Urinary bladder (tissue), 4 donors: Measurements from ENCODE around the gene LGALS3BP. TPM values are rescaled to one million over a fixed set of nuclear protein-coding genes. Genes with fewer than 3 reads are reported as not detected.

ENCODE experiments used
- DNase-seq: peaks from one replicate; pipeline ENCODE4 v3.0.0-alpha.2; 2015; ENCODE audit errors: extremely low spot score
- H3K27ac ChIP-seq: one replicate; pipeline ENCODE4 v1.5.1; 2013; ENCODE audit warnings: low read depth, mild to moderate bottlenecking, moderate library complexity
- H3K36me3 ChIP-seq: one replicate; pipeline ENCODE4 v1.6.1; 2013; ENCODE audit warnings: mild to moderate bottlenecking, moderate library complexity; ENCODE audit not compliant: insufficient read depth
- H3K4me1 ChIP-seq: one replicate; pipeline ENCODE4 v1.6.1; 2013; ENCODE audit warnings: mild to moderate bottlenecking, moderate library complexity; ENCODE audit not compliant: insufficient read depth
- H3K4me3 ChIP-seq: one replicate; pipeline ENCODE4 v1.5.1; 2013; ENCODE audit warnings: low read depth, low read length
- WGBS: extraction: QIAGEN DNeasy Blood & Tissue Kit; methylation state at CpG from one replicate; pipeline ENCODE4 v1.1.7; 2013; 5-methylcytosine and 5-hydroxymethylcytosine counted together
- polyA plus RNA-seq: library from polyadenylated mRNA; stranded (reverse); fragments of 200-250 nt; gene quantifications from one replicate; pipeline ENCODE4 v1.2.3, GENCODE V29; 2013
- total RNA-seq: library from RNA; depleted of rRNA; stranded (reverse); fragments of >200 nt; gene quantifications from one replicate; pipeline ENCODE4 v1.2.3, GENCODE V29; 2014
- donor health status: healthy with polysubstance abuse.
- donor health status: healthy.

Gene LGALS3BP
- total and polyA plus RNA-seq, 2 donors, result 103 to 219 TPM

DNA sequence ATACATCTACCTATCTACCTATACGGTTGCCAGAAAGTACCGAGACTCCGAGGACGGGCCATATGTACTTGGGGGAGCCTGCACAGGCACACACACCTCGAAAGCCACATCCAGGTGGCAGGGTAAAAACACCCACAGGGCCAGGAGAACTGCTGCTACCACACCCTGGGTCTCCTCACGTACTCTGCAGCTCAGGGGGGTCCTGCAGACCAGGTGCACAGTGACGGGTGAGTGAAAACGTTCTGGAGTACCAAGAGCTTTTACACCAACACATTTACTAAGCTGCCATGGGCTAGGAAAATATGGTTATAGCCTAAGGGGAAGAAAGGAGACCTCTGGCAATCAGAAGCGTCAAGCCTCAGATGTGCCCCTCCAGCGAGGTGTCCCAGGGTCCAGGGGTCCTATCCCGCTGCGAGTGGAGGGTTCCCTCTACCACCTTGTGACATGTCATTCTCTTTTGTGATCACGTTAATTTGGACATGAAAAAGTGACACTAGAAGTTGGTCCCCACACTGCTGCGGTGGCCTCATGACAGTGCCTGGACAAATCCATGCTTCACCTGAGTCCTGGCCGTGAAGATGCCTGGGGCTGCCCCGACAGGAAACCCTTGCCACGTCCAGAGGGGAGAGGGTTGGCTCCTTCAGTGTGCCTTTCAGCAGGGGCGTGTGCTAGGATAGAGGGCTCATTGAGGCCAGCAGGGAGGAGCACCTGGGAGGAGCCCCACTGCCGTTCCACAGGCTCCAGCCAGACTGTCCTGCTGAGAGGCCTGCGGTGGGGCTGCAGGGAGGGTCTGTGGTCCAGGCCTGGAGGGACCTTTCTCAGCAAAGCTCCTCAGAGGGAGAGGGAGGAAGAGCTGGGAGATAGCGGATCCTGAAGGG lies 28.0 kb upstream of the LGALS3BP start:
- H3K4me3 ChIP-seq, result no peak overlapping the region
- no peaks in the 10 kb centered on the region for H3K36me3 ChIP-seq
- no peak overlapping the region for H3K27ac ChIP-seq
- DNase-seq, result no peak
- WGBS, result 82% methylated on average over 21 of the region's 21 CpGs
- H3K4me1 ChIP-seq, result no peaks in the 10 kb centered on the region

DNA sequence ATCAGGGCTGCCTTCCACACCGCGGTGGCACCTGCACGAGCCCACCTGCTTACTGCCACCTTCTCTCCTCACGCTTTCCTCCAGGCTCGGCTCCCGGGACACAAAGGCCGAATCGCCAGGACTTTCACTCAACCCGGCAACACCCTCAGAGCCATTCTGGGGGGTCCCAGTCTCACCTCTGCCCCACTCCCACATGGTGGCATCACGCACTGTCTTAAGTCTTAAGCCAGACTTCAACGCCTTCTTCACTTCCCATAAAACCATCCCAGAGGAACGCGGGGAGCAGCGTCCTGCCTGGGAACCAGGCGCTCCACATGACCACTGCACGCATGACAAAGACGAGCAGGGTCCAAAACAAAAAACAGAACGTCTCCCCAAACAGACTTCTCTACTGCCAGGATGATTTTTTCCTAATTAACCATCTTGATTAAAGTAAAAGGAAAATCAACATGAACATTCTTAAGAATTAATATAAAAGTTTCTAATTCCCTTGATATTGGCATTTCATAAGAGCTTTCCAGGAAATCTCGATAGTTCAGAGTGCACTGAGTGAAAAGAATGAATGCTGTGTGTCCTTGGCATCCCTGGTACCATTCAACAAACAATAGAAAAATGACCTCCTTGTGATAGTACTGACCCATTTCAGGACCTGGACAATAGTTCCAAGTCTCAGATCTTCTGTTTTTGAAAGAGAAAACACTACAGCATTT lies 27.2 kb upstream of the LGALS3BP start:
- Histone ChIP-seq H3K4me3 (no peak overlapping the region), H3K4me1 (no peaks in the 10 kb centered on the region), H3K36me3 (no peaks in the 10 kb centered on the region), H3K27ac (no peak overlapping the region)
- 84% methylated on average over 19 of the region's 19 CpGs for WGBS
- no peak for DNase-seq

DNA sequence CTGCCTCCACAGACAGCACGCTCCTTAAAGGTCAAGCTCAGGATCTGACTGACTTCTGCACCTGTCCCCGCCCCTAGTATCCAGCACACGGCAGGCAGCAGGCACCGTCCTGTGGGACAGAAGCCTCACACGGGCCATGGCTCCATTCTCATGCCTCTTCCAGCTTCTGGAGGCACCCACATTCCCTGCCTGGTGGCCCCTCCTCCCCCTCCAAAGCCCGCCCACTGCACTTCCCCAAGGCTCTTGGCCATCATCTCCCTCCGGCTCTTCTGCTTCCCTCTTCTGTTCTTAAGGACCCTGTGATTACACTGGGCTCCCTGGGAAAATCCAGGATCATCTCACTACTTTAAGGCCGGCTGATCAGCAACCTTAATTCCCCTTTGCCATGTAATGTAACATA lies 26.3 kb upstream of the LGALS3BP start:
- H3K4me1 ChIP-seq, result no peaks in the 10 kb centered on the region
- H3K27ac ChIP-seq, result no peak overlapping the region
- H3K4me3 ChIP-seq, result no peak overlapping the region
- no peak for DNase-seq
- no peaks in the 10 kb centered on the region for H3K36me3 ChIP-seq
- WGBS, result 89% methylated on average over 8 of the region's 8 CpGs

DNA sequence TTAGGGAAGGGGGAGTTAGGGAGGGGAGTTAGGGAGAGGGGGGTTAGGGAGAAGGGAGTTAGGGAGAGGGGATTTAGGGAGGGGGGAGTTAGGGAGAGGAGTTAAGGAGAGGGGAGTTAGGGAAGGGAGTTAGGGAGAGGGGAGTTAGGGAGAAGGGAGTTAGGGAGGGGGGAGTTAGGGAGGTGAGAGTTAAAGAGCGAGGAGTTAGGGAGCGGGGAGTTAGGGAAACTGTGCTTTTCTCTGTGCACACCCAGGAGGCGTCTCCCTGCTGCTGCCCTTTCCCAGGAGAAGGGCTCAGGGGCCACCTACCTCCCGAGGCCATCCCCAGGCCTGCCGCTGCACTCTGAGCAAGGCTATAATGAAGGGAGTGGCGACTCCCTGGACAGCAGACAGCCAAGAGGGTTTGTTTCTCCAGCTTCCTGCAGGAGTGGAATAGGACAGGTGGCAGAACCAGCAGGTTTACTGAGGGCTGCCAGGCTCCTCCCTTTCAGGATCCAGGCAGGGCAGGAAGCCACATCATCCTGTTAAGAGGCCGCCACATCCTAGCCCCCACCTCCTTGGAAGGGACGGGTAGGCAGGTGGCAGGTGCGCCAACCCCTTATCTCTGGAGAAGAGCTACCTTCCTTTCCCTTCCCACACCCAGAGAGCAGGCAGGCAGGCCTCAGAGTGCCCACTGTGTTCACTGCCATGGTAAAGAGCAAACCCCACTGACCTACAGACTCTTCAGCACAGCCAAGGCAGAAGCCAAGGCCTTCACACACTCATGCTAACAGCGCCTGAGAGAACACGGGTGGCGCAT lies 25.5 kb upstream of the LGALS3BP start:
- no peak for DNase-seq
- no peak overlapping the region for H3K4me3 ChIP-seq
- H3K36me3 ChIP-seq, result no peaks in the 10 kb centered on the region
- 80% methylated on average over 12 of the region's 12 CpGs for WGBS
- H3K4me1 ChIP-seq, result no peaks in the 10 kb centered on the region
- H3K27ac ChIP-seq, result no peak overlapping the region

DNA sequence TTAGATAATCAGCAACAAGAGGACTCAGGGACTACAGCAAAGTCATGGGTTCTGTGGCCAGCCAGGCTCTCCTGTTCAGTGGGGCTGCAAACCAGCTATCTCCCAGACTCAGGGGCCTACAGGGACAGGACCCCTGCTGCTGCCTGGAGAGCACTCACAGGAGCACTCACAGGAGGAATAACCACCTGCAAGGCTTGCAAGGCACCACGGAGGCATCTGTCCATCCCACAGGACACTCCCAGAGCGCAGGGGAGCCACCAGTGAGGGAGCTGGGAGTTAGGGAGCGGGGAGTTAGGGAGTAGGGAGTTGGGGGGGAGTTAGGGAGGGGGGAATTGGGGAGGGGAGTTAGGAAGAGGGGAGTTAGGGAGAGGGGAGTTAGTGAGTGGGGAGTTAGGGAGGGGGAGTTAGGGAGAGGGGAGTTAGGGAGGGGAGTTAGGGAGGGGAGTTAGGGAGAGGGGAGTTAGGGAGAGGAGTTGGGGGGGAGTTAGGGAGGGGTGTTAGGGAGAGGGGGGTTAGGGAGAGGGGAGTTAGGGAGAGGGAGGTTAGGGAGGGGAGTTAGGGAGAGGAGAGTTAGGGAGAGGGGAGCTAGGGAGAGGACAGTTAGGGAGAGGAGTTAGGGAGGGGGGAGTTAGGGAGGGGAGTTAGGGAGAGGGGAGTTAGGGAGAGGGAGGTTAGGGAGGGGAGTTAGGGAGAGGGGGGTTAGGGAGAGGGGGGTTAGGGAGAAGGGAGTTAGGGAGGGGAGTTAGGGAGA lies 24.1 kb upstream of the LGALS3BP start:
- no peaks in the 10 kb centered on the region for H3K36me3 ChIP-seq
- H3K4me1 ChIP-seq, result no peaks in the 10 kb centered on the region
- no peak overlapping the region for H3K4me3 ChIP-seq
- 76% methylated on average over 3 of the region's 3 CpGs for WGBS
- no peak for DNase-seq
- H3K27ac ChIP-seq, result no peak overlapping the region

DNA sequence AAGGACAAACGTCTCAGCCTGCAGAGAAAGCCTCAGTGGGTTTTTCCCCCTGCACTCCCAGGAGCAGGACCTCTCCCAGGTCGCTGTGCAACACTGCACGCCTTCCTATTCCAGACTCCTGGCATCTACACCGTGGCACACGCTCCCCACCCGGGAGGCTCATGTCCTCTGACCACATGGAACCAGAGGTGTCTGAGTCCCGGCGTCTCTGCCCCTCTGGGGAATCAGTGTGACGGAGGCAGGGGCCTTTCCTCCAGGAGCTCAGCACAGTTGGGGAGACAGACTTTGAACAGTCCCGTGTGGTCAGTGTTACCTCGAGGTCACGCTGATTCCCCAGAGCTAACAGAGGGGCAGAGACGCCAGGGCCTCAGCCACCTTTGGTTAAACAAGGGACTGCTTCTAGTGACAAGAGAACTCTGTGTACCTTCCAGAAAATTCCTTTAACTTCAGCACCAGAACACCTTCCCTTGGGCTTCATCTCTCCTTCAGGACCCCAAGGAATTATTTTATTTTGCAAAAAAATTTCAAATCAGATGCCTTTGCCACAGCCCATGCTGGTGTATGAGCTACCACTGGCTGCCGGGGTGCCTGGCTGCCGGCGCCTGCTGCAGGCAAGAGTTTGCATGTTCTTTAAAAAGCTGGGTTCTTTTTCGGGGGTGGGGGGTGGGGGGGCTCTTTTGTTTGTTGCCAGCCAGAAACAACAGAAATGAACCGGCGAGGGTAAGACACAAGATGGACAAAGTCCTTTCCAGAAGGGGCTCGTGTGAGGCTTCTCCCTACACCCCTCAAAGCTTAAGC lies 23.3 kb upstream of the LGALS3BP start:
- no peak overlapping the region for H3K4me3 ChIP-seq
- H3K4me1 ChIP-seq, result no peaks in the 10 kb centered on the region
- no peak overlapping the region for H3K27ac ChIP-seq
- WGBS, result 76% methylated on average over 20 of the region's 20 CpGs
- no peaks in the 10 kb centered on the region for H3K36me3 ChIP-seq
- DNase-seq, result no peak

DNA sequence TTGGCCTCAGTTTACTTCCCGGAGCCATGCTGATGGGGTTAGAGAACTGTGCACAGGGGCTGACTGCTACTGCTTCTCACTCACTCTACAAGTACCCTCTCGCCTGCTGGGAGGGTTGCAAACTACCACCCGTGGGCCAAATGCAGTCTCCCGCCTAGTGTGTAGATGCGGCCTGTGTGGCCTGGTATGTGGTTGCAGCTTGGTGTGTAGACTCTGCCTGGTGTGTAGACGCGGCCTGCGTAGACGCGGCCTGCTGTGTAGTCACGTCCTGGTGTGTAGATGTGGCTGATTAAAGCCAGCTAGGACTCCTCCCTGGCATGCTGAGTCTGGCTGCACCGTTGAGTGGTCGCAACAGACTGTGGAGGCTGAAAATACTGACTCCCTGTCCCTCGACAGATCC lies 22.6 kb upstream of the LGALS3BP start:
- no peak for DNase-seq
- H3K36me3 ChIP-seq, result no peaks in the 10 kb centered on the region
- H3K27ac ChIP-seq, result no peak overlapping the region
- H3K4me3 ChIP-seq, result no peak overlapping the region
- no peaks in the 10 kb centered on the region for H3K4me1 ChIP-seq
- 88% methylated on average over 14 of the region's 14 CpGs for WGBS

DNA sequence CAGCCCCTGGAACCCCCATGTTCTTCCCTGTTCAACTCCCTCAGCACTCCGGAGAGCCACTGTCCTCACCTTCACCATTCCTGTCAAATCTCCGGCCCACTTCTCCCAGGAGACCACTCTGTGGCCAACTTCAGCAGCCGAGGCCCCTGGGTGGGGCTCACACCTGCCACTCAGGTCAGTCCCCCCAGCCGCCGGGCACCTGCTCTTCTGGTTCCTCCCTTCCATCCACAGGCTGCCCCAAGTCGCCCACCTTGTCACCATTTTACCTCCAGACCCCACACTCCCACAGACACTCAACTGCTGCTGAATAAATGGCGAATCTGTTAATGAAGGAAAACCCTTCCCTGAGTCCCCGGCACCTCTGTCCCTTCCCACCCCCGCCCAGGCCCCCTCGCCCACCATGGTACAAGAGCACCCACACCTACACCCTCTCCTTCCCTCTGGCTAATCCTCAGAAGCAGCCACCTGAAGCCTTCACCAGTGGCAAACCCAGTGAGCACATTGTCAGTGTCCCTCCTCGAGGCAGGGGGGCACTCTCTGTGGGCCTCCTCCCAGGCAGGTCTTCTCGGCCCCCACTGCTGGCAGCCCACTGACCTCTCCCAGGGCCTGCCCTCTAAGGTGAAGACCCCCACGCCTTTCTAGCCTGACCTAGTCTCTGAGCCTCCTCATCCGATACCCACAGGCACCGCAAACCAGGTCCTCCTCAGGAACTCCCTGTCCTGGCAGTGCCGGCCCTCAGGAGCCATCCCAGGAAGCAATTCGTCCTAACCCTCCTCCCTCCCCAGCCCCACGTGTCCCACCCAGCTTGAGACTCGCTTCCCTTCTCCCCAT lies 21.7 kb upstream of the LGALS3BP start:
- 89% methylated on average over 19 of the region's 19 CpGs for WGBS
- H3K4me3 ChIP-seq, result no peak overlapping the region
- H3K4me1 ChIP-seq, result no peaks in the 10 kb centered on the region
- no peak overlapping the region for H3K27ac ChIP-seq
- no peaks in the 10 kb centered on the region for H3K36me3 ChIP-seq
- DNase-seq, result no peak

DNA sequence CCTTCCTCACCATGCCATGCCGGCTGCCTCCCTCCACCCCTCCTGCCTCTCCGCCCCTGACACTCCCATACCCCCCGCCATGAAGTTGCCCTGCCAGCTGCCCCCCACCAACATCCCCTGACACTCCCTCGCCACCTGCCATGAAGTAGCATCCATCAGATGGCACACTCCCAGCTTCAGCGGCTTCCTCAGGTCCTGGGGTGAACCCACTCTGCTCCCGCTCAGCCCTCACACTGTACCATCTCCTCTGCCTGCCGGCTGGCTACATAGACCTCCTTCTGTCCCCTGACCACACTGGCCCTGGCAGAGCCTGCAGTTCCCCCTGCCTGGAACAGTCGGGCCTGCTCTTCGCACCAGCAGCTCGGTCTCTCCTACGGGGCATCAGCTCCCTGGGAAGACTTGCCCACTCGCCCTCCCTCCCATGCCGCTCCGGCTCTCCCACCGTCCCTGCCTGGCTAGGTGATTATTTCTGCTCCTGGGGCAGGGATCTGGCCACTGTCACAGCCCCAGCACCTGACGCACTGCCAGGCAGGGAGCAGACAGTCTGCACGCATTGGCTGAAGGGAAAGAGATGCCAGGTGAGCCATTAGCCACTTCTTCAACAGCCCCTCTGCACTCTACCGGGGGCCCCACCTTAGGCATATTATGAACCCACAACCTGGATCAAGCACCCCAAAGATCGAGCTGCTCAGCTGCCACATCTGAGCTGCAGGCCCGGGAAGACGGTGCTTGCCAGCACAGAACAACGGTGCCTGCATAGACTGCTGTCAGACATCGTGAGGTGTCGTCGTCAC lies 20.9 kb upstream of the LGALS3BP start:
- 93% methylated on average over 25 of the region's 25 CpGs for WGBS
- no peaks in the 10 kb centered on the region for H3K36me3 ChIP-seq
- no peak overlapping the region for H3K4me3 ChIP-seq
- DNase-seq, result no peak
- H3K27ac ChIP-seq, result no peak overlapping the region
- no peaks in the 10 kb centered on the region for H3K4me1 ChIP-seq

DNA sequence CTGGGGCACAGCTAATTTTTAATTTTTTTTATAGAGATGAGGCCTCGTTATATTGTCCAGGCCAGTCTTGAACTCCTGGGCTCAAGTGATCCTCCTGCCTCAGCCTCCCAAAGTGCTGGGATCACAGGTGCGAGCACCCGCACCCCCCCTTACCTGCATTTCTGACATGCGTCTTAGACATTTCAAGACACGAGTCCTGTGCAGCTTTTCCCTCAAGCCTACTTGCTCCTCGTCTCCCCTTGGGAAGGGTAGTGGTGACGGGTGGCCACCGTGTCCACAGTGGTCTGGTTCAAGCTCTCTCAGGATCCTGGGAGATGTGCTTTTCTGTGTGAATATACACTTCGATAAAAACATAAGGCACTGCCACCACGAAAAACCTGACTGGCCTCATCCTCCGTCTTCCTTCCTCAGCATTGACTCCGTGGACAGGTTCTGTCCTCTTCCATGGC lies 20.2 kb upstream of the LGALS3BP start:
- no peak overlapping the region for H3K4me3 ChIP-seq
- H3K36me3 ChIP-seq, result no peaks in the 10 kb centered on the region
- 93% methylated on average over 12 of the region's 12 CpGs for WGBS
- no peak overlapping the region for H3K27ac ChIP-seq
- no peak for DNase-seq
- no peaks in the 10 kb centered on the region for H3K4me1 ChIP-seq

DNA sequence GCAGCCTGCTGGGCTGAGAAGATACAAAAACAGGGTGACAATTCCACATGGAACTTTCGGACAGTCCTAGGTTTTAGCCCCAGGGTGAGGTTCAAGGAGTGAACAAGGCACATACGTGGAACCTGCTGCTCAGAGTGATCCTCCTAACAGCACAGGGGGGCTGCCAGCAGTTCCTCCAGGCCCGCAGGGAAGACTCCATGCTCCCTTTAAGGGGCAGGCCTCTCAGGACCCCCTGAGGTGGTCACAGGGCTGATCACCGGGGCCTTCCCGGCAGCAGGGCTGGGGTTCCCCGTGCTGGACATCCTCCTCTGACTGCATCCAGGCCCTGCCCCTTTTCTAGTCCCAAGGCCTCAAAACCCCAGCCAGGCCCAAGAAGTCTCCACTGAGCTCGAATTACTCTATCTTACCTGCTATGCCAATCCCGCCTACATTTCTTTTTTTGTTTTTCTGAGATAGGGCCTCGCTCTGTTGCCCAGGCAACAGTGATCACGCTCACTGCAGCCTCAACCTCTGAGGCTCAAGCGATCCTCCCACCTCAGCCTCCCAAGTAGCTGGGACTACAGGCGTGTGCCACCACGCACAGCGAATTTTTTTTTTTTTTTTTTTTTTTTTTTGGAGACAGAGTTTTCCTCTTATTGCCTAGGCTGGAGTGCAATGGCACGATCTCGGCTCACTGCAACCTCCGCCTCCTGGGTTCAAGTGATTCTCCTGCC lies 19.5 kb upstream of the LGALS3BP start:
- WGBS, result 91% methylated on average over 17 of the region's 17 CpGs
- Histone ChIP-seq H3K27ac (no peak overlapping the region), H3K36me3 (no peaks in the 10 kb centered on the region), H3K4me3 (no peak overlapping the region), H3K4me1 (no peaks in the 10 kb centered on the region)
- no peak for DNase-seq
